ENCODE data around the gene DCTN4.
"Not testable (repeated sequence)": the region's sequence is repeated elsewhere in the genome, so short reads cannot be mapped to it uniquely, and the experiment has no call there.

DNA sequence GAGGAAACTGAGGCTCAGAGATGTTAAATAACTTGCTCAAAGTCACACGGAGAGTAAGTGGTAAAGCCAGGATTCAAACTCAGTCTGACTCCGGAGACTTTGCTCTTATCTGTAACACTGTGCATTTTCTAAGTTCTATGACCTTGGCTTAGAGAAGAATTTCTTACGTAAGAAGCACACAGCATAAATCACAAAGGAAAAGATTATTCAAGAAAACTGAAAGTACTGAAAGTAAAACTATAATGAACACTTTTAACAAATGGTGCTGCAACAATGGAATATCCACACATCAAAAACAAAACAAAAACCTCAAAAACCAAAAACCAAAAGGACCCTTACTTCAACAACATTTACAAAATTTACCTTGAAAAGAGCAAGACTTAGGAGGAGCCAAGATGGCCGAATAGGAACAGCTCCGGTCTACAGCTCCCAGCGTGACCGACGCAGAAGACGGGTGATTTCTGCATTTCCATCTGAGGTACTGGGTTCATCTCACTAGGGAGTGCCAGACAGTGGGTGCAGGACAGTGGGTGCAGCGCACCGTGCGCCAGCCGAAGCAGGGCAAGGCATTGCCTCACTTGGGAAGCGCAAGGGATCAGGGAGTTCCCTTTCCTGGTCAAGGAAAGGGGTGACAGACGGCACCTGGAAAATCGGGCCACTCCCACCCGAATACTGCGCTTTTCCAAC, 16.2 kb downstream of the DCTN4 start:
- TF ChIP-seq, protein P1, sequence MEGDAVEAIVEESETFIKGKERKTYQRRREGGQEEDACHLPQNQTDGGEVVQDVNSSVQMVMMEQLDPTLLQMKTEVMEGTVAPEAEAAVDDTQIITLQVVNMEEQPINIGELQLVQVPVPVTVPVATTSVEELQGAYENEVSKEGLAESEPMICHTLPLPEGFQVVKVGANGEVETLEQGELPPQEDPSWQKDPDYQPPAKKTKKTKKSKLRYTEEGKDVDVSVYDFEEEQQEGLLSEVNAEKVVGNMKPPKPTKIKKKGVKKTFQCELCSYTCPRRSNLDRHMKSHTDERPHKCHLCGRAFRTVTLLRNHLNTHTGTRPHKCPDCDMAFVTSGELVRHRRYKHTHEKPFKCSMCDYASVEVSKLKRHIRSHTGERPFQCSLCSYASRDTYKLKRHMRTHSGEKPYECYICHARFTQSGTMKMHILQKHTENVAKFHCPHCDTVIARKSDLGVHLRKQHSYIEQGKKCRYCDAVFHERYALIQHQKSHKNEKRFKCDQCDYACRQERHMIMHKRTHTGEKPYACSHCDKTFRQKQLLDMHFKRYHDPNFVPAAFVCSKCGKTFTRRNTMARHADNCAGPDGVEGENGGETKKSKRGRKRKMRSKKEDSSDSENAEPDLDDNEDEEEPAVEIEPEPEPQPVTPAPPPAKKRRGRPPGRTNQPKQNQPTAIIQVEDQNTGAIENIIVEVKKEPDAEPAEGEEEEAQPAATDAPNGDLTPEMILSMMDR (conservative IDR thresholded peaks at IDR 0.05; ENCODE audit: low read depth, low read length) = not testable (repeated sequence)
- TF ChIP-seq EZH2 (IDR thresholded peaks at IDR 0.05; ENCODE audit: borderline replicate concordance, low read depth, low read length, poor library complexity, severe bottlenecking) = not testable (repeated sequence)

All from A673 (cell line).